H1 (cell line): ENCODE measurements around the gene NTPCR. TPM values are rescaled to one million over a fixed set of nuclear protein-coding genes. Genes with fewer than 3 reads are reported as not detected.

Experiments
- CTCF ChIA-PET: fragments of 300-600 bp; sonication (Branson Sonifier 250); formaldehyde crosslinking; loops from one replicate; lab custom pipeline; 2021; ENCODE audit not compliant: partially characterized antibody; lab: Charles Lee
- POLR2A ChIA-PET: fragments of 300-600 bp; sonication (Branson Sonifier 250); formaldehyde crosslinking; loops from one replicate; lab custom pipeline; 2021; ENCODE audit warnings: inconsistent platforms; ENCODE audit not compliant: partially characterized antibody; lab: Charles Lee
- DNase-seq, 2 experiments: peaks; one replicate each; pipeline versions ENCODE4 v3.0.0 to v3.0.0-alpha.2; 2010 to 2022; ENCODE audit warnings: low spot score in 2 of 2, low read depth in 1 of 2, mixed read lengths in 1 of 2
- FAIRE-seq: peaks from 2 replicates; lab custom pipeline; 2011; peaks lifted over from hg19 to GRCh38; lab: Jason Lieb, UNC
- H2AFZ ChIP-seq: 2 replicates; pipeline ENCODE4 v1.8.1; 2012; ENCODE audit warnings: low read length, inconsistent platforms
- H2AK5ac ChIP-seq: 2 replicates; pipeline ENCODE4 v1.6.1; 2013; ENCODE audit warnings: low read depth, low read length
- H2BK120ac ChIP-seq: replicated peaks from 2 replicates; pipeline ENCODE3; 2013; ENCODE audit warnings: low read depth, low read length, inconsistent platforms
- H2BK12ac ChIP-seq: 2 replicates; pipeline ENCODE4 v1.6.1; 2013; ENCODE audit warnings: low read depth, low read length
- H2BK15ac ChIP-seq: 2 replicates; pipeline ENCODE4 v1.6.1; 2013; ENCODE audit warnings: low read length
- H2BK20ac ChIP-seq: 2 replicates; pipeline ENCODE4 v1.6.1; 2013; ENCODE audit warnings: low read length
- H2BK5ac ChIP-seq: 2 replicates; pipeline ENCODE4 v1.6.1; 2013; ENCODE audit warnings: low read depth, low read length
- H3K14ac ChIP-seq: 2 replicates; pipeline ENCODE4 v1.6.1; 2013; ENCODE audit warnings: inconsistent platforms; ENCODE audit not compliant: insufficient read length
- H3K18ac ChIP-seq: 2 replicates; pipeline ENCODE4 v1.6.1; 2013; ENCODE audit warnings: low read length; ENCODE audit errors: extremely low read depth
- H3K23ac ChIP-seq: 2 replicates; pipeline ENCODE4 v1.6.1; 2013; ENCODE audit warnings: inconsistent platforms; ENCODE audit not compliant: insufficient read length
- H3K23me2 ChIP-seq: 2 replicates; pipeline ENCODE4 v1.6.1; 2013; ENCODE audit warnings: low read depth, low read length
- H3K27ac ChIP-seq: 2 replicates; pipeline ENCODE4 v1.6.1; 2011; ENCODE audit warnings: low read depth, low read length, inconsistent platforms
- H3K27me3 ChIP-seq, 4 experiments: replicated peaks in 1 of 4; 1 replicate in 1 of 4; 2 replicates in 3 of 4; pipeline versions ENCODE4 v1.6.1 to v1.8.1; 2011 to 2013; ENCODE audit warnings: low read length in 3 of 4, mild to moderate bottlenecking in 3 of 4, inconsistent platforms in 2 of 4, mixed read lengths in 2 of 4, moderate library complexity in 1 of 4; ENCODE audit not compliant: control insufficient read depth in 3 of 4, insufficient read depth in 3 of 4; ENCODE audit errors: extremely low read depth in 1 of 4
- H3K36me3 ChIP-seq, 4 experiments: 2 replicates each; pipeline versions ENCODE4 v1.6.1 to v1.8.1; 2011 to 2013; ENCODE audit warnings: mild to moderate bottlenecking in 4 of 4, low read length in 3 of 4, moderate library complexity in 2 of 4, control low read depth in 1 of 4, inconsistent platforms in 1 of 4; ENCODE audit not compliant: insufficient read depth in 4 of 4, control insufficient read depth in 2 of 4
- H3K4ac ChIP-seq: replicated peaks from 2 replicates; pipeline ENCODE3; 2013; ENCODE audit warnings: low read length, low read depth, mixed read lengths, inconsistent platforms; ENCODE audit not compliant: insufficient read length
- H3K4me1 ChIP-seq, 4 experiments: replicated peaks in 1 of 4; 1 replicate in 1 of 4; 2 replicates in 3 of 4; pipeline versions ENCODE4 v1.6.1 to v1.8.1; 2011 to 2013; ENCODE audit warnings: low read length in 3 of 4, inconsistent platforms in 2 of 4, mixed read lengths in 1 of 4; ENCODE audit not compliant: insufficient read depth in 4 of 4, control insufficient read depth in 3 of 4
- H3K4me2 ChIP-seq, 2 experiments: 2 replicates each; pipeline versions ENCODE4 v1.6.1 to v1.8.1; 2011 to 2013; ENCODE audit warnings: low read depth in 2 of 2, low read length in 2 of 2, control low read depth in 1 of 2, inconsistent platforms in 1 of 2, mild to moderate bottlenecking in 1 of 2; ENCODE audit not compliant: insufficient read depth in 1 of 2
- H3K4me3 ChIP-seq, 4 experiments: fragments of 200-600, 300-600 bp in 1 of 4; sonication (generic), shearing (Covaris generic), sonication (Bioruptor Twin) in 1 of 4; 2 replicates each; pipeline versions ENCODE4 v1.5.1 to v1.8.1; 2011 to 2016; ENCODE audit warnings: low read length in 4 of 4, low read depth in 3 of 4, control low read depth in 2 of 4, inconsistent platforms in 2 of 4, mild to moderate bottlenecking in 2 of 4, mixed read lengths in 1 of 4, moderate library complexity in 1 of 4; ENCODE audit not compliant: insufficient read depth in 2 of 4; ENCODE audit errors: extremely low read depth in 1 of 4
- H3K56ac ChIP-seq: replicated peaks from 2 replicates; pipeline ENCODE3; 2013; ENCODE audit warnings: low read depth, mild to moderate bottlenecking, mixed read lengths, low read length, inconsistent platforms; ENCODE audit not compliant: insufficient read length
- H3K79me1 ChIP-seq: 2 replicates; pipeline ENCODE4 v1.6.1; 2013; ENCODE audit warnings: low read depth, low read length, control low read depth
- H3K79me2 ChIP-seq, 2 experiments: 2 replicates each; pipeline versions ENCODE4 v1.6.1 to v1.8.1; 2012 to 2013; ENCODE audit warnings: low read length in 2 of 2, mild to moderate bottlenecking in 2 of 2, inconsistent platforms in 1 of 2; ENCODE audit not compliant: insufficient read depth in 2 of 2, control insufficient read depth in 1 of 2
- H3K9ac ChIP-seq, 4 experiments: replicated peaks in 1 of 4; 1 replicate in 1 of 4; 2 replicates in 3 of 4; pipeline versions ENCODE4 v1.6.1 to v1.8.1; 2011 to 2013; ENCODE audit warnings: low read depth in 3 of 4, low read length in 3 of 4, control low read depth in 2 of 4, mild to moderate bottlenecking in 2 of 4, moderate library complexity in 2 of 4, inconsistent platforms in 1 of 4; ENCODE audit errors: extremely low read depth in 1 of 4
- H3K9me3 ChIP-seq, 2 experiments: 2 replicates each; pipeline versions ENCODE4 v1.6.1 to v1.8.1; 2012 to 2013; ENCODE audit warnings: mild to moderate bottlenecking in 2 of 2, moderate library complexity in 2 of 2, control low read depth in 1 of 2, inconsistent platforms in 1 of 2, low read depth in 1 of 2, low read length in 1 of 2, mixed read lengths in 1 of 2; ENCODE audit not compliant: insufficient read depth in 2 of 2
- H4K20me1 ChIP-seq, 2 experiments: replicated peaks in 1 of 2; 2 replicates each; pipeline versions ENCODE3 to v1.8.1; 2011 to 2013; ENCODE audit warnings: inconsistent platforms in 2 of 2, low read length in 2 of 2, mild to moderate bottlenecking in 1 of 2; ENCODE audit not compliant: insufficient read depth in 2 of 2, control insufficient read depth in 1 of 2
- H4K5ac ChIP-seq: 2 replicates; pipeline ENCODE4 v1.6.1; 2013; ENCODE audit warnings: low read length, low read depth, mixed read lengths, inconsistent platforms; ENCODE audit not compliant: insufficient read length
- H4K8ac ChIP-seq: 2 replicates; pipeline ENCODE4 v1.8.0; 2013; ENCODE audit warnings: mild to moderate bottlenecking, moderate library complexity, low read length, inconsistent platforms; ENCODE audit not compliant: insufficient read depth; ENCODE audit errors: extremely low read depth
- H4K91ac ChIP-seq: replicated peaks from 2 replicates; pipeline ENCODE3; 2013; ENCODE audit warnings: low read length, mixed read lengths, inconsistent platforms; ENCODE audit not compliant: insufficient read length
- NRF1 ChIP-seq: IDR thresholded peaks from 2 replicates; pipeline ENCODE4 v1.6.1; 2011; ENCODE audit warnings: mild to moderate bottlenecking, low read depth, low read length, improper control_type of control experiment
- PHF8 ChIP-seq: fragments of 200-600 bp; sonication (generic); conservative IDR thresholded peaks from 2 replicates; pipeline ENCODE4 v1.7.1; 2012; ENCODE audit warnings: low read depth, mild to moderate bottlenecking, inconsistent platforms, low read length, moderate library complexity
- WGBS, 2 experiments: shearing (Covaris generic) in 1 of 2; methylation state at CpG; one replicate each; pipeline versions ENCODE4 v1.1.6 to v1.1.7; 2013 to 2015; ENCODE audit warnings: low lambda C conversion rate in 2 of 2, mixed read lengths in 2 of 2, inconsistent platforms in 1 of 2, low coverage in 1 of 2, missing lambda C conversion rate in 1 of 2; ENCODE audit not compliant: insufficient replicate concordance in 2 of 2, insufficient coverage in 1 of 2, insufficient read length in 1 of 2; ENCODE audit errors: extremely low coverage in 1 of 2, missing lambda C conversion rate in 1 of 2; 5-methylcytosine and 5-hydroxymethylcytosine counted together
- polyA plus RNA-seq, 7 experiments: library from polyadenylated mRNA; depleted of rRNA in 3 of 7; stranded (reverse) in 5 of 7; unstranded in 2 of 7; fragments of >200 nt in 5 of 7; fragments of 200-250 nt in 2 of 7; gene quantifications; 1 replicate in 5 of 7; 2 replicates in 1 of 7; 4 replicates in 1 of 7; pipeline versions ENCODE4 v1.2.1 to v1.2.3, GENCODE V29; 2011 to 2013; ENCODE audit warnings: missing spikeins in 2 of 7, mixed read lengths in 2 of 7
- total RNA-seq: library from RNA; stranded (reverse); fragmentation: NEBNext Ultra II Directional; extraction: Animal tissue kit (Norgen Biotek cat#: 25700); gene quantifications from 2 replicates; pipeline ENCODE4 v1.2.1, GENCODE V29; 2021

The NTPCR gene
- total and polyA plus RNA-seq, 2 of the 8 experiments (the other 6 are each of a cell fraction or from before 2014, with no cell fraction given): 22.6 to 73.1 TPM

DNA sequence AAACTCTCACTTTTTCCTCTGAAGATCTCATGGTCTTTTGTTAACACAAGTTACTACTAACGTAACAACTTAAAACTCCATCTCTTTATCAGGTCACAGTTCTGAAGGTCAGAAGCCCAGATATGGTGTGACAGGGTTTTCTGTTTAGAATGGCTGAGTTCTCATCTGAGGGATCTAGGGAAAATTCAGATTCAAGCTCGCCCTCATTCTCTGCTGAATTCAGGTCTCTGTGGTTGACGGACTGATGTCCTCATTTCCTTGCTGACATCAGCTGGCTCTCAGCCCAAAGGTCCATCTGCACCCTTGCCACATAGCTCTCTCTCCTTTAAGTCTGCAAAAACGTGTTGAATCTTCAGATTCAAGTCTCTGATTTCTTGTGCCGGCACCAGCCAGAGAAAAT lies 6.1 kb upstream of the NTPCR start:
- no peaks in the 10 kb centered on the region for H3K23me2 ChIP-seq
- peaks cover 0 to 2% (median 0%) of the 10 kb centered on the region in 4 experiments; a peak in 1 of 7 replicates for H3K4me1 ChIP-seq
- no peak for FAIRE-seq
- H2BK12ac ChIP-seq: no peak overlapping the region
- no peak overlapping the region for H3K27ac ChIP-seq
- H3K4ac ChIP-seq: no peak overlapping the region
- no peak overlapping the region for H4K5ac ChIP-seq
- H3K4me2 ChIP-seq: no peak overlapping the region
- no peaks in the 10 kb centered on the region for H3K36me3 ChIP-seq
- H2BK15ac ChIP-seq: no peak overlapping the region
- no peak for DNase-seq
- H4K91ac ChIP-seq: no peak overlapping the region
- no peaks in the 10 kb centered on the region for H3K79me1 ChIP-seq
- POLR2A ChIA-PET: no interaction called here
- H3K14ac ChIP-seq: no peak overlapping the region
- no peak overlapping the region for H2BK5ac ChIP-seq
- no peak overlapping the region for H2BK120ac ChIP-seq
- no peak overlapping the region for H2AK5ac ChIP-seq
- TF ChIP-seq NRF1 (no peak), PHF8 (no peak)
- H3K27me3 ChIP-seq: no peaks in the 10 kb centered on the region
- no peaks in the 10 kb centered on the region for H3K9me3 ChIP-seq
- H3K56ac ChIP-seq: no peak overlapping the region
- H3K18ac ChIP-seq: no peak overlapping the region
- H3K4me3 ChIP-seq: no peak overlapping the region
- no peak overlapping the region for H2BK20ac ChIP-seq
- WGBS, 2 experiments: 89% methylated on average over 5 of the region's 5 CpGs; no CpG with 5 or more reads in 1 of the 2 experiments
- CTCF ChIA-PET: no interaction called here
- H3K23ac ChIP-seq: no peak overlapping the region
- no peak overlapping the region for H3K9ac ChIP-seq
- no peak overlapping the region for H2AFZ ChIP-seq
- H3K79me2 ChIP-seq: no peaks in the 10 kb centered on the region
- H4K20me1 ChIP-seq: no peaks in the 10 kb centered on the region
- H4K8ac ChIP-seq: no peak overlapping the region
